HG03135 (cell line): ENCODE results near the gene NT5E.
"Not testable (repeated sequence)": the region's sequence is repeated elsewhere in the genome, so short reads cannot be mapped to it uniquely, and the experiment has no call there.

Source experiments
- ATAC-seq: cut with Tn5 transposase; IDR thresholded peaks from one replicate; pipeline ENCODE4 v1.9.1; 2021; ENCODE audit warnings: mild to moderate bottlenecking, moderate library complexity; ENCODE audit not compliant: unreplicated experiment

NT5E gene

DNA sequence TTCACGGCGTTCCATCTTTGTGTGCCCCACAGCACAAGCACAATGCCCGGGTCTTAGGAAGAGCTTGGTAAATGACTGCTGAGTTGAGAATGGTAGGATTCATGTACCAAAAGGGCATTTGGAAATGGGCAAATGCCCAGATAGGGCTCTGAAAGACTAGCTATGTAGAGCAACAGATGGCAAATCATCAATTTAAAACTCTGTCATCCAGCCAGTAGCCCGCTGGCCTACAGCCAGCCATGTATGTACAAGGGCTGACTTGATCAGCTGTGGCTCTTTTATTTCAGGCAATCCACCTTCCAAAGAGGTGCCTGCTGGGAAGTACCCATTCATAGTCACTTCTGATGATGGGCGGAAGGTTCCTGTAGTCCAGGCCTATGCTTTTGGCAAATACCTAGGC, 35.1 kb downstream of the NT5E start:
- ATAC-seq = no peak

DNA sequence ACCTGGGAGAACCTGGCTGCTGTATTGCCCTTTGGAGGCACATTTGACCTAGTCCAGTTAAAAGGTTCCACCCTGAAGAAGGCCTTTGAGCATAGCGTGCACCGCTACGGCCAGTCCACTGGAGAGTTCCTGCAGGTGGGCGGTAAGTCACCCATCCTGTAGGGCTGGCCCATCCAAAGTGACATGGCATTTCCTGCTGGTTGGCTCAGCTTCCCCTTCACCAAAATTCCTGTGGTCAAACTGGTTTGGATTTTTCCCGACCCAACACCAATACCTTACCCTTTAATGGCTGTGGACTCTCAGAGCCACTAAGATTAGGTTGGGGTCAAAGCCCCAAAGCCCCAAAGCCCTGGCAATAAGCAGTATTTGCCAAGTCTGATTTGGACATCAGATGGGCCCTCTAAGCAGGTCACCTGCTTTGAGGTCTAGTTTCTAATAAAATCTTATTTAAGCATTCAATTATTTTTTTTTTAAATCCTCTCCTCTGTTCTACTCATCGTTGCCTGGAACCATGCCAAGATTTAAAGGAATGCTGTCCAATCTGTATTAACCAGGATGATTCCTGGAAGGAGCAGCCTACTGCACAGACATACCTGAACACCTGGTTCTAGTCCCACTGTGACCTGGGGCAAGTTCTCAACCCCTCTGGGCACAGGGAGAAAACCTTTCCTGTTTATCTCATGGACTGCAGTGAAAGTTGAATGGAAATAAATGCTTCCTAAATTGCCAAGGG, 40.8 kb downstream of the NT5E start:
- no peak for ATAC-seq

DNA sequence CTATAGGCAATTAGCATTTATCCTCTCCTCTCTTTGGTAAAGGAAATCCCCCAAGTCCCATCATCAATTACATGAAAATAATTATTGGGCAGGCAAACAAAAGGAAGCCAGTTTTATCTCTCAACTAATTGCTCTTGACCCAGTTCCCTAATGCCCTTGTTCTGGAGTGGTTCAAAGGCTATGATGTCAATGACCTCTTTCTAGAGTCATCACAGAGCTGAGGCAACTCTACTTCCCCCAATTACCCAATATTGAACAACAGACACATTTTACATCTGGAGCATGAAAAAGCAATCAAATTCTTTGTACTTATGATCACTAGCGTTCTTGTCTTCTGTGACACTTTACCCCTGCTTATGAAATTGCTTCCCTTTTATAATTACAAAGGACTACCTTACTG, 43.5 kb downstream of the NT5E start:
- ATAC-seq = no peak

DNA sequence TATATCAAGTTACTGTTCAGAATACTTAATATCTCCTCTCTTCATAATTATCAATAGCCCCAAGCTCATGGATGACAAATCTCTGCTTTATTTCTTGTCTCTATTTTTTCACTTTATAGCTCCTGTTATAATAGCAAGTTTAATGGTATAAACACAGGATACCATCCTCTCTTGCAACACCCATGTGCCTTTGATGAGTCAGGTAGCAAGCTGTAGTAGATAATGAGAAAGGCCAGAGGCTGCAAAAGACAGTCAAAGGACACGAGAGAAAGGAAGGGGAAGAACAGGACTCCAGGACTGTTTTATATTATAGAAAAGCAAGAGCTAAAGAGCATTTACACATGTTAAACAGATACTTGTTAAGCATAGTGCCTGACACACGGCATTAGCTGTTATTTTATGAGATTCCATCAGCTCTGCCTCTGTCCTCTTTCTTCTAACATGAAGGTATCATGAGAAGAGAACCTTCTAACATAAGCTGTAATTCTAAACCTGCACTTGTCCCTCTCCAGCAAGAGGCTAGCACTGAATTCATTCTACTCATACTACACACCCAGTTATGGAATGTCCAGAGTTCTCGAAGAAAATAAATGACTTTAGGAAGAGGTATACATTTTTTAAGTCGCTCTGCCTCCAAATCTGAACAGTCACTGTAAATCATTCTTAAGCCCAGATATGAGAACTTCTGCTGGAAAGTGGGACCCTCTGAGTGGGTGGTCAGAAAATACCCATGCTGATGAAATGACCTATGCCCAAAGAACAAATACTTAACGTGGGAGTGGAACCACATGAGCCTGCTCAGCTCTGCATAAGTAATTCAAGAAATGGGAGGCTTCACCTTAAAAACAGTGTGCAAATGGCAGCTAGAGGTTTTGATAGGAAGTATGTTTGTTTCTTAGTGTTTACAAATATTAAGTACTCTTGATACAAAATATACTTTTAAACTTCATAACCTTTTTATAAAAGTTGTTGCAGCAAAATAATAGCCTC, 45.0 kb downstream of the NT5E start:
- no peak for ATAC-seq

DNA sequence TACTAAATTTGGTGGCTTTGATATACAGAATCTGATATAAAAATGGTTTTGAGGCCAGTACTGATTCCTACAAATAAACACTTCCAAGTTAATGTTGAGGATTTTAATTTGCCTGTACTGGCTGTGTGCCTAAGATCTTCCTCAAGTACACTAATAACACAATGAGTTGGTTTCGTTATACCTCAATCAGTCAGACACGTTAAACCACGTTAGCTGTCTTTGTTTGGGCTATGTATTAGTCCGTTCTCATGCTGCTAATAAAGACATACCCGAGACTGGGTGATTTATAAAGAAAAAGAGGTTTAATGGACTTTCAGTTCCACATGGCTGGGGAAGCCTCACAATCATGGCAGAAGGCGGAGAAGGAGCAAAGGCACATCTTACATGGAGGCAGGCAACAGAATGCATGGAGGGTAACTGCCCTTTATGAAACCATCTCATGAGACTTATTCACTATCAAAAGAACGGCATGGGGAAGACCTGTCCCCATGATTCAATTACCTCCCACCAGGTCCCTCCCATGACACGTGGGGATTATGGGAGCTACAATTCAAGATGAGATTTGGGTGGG, 46.2 kb downstream of the NT5E start:
- ATAC-seq = no peak

DNA sequence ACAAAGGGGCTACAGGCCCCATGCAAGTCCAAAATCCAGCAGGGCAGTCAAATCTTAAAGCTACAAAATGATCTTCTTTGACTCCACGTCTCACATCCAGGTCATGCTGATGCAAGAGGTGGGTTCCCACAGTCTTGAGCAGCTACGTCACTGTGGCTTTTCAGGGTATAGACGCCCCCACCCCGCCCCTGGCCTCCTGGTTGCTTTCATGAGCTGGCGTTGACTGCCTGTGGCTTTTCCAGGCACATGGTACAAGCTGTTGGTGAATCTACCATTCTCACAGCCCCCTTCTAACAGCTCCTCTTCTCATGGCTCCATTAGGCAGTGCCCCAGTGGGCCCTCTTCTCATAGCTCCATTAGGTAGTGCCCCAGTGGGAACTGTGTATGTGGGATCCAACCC, 47.0 kb downstream of the NT5E start:
- no peak for ATAC-seq

DNA sequence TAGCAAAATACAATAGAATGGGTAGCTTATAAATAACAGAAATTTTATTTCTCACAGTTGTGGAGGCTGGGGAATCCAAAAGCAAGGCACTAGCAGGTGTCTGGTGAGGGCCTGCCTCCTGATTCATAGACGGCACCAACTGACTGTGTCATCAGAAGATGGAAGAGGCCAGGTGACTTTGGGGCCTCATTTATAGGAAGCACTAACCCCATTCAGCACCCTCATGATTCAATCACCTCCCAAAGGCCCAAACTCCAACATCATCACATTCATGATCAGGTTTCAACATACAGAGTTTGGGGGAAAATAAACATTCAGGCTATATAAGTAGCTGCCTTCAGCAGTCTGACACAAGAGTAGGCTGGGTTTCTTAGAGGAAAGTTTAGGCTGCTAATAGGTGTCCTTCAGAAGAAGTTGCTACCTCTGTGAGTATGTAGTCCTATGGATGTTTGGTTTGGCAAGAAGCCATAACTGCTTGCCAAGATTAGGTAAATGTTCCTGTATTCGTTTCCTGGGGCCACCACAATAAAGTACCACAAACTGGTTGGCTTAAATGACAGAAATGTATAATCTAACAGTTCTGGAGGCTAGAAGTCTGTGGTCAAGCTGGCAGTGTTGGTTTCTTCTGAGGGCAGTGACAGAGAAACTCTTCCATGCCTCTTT, 48.8 kb downstream of the NT5E start:
- no peak for ATAC-seq

DNA sequence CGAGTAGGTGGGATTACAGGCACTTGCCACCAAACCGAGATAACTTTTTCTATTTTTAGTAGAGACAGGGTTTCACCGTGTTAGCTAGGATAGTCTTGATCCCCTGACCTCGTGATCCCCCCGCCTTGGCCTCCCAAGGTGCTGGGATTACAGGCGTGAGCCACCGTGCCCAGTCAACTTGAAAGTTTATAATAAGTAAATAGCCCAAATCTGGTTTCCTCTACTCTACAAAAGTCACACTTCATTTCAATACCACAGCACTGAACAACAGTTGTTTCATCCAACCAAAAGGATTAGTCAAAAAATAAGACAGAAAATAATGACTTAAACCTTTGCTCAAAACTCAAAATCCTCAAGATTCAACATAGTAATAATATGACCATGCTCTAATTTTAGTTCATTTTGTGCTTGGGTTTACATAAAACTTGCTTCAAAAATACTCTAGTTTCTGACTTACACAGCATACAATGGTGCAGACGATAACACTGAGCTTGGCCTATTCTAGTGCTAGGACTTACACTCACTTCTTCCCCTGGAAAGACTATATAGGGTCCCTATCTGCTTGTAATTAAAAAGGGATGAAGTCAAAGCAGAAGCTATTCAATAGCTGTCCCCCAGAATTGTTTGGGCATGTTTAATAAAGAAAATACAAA, 56.7 kb downstream of the NT5E start:
- ATAC-seq = no peak

DNA sequence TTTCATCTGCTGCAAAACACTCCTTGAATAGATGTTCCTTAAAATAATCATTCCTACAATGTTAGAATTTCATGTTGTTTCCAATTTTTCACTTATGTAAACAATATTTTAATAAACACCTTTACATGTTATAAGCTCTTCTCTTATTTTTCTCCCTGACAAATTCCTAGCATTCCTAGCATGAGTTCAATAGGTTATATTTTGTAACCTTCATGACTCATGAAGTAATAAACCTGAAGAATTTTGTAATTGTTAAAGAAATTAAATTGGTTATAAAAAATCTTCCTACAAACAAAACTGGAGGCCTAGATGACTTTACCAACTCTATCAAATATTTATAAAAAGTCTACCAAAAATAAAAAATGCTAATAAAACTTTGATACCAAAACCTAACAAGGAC, 66.3 kb downstream of the NT5E start:
- no peak for ATAC-seq

DNA sequence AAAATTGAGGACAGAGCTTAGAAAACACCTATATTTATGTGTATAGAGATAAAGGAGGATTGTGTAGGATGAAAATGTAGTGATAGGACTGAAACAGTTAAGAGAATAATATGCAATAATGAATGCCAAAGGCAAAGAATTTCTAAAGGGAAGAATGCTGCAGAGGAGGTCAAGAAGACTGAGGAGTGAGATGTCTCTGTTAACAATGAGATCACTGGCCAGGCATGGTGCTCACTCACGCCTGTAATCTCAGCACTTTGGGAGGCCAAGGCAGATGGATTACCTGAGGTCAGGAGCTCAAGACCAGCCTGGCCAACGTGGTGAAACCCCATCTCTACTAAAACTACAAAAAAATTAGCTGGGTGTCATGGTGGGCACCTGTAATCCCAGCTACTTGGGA, 74.4 kb downstream of the NT5E start:
- not testable (repeated sequence) for ATAC-seq

DNA sequence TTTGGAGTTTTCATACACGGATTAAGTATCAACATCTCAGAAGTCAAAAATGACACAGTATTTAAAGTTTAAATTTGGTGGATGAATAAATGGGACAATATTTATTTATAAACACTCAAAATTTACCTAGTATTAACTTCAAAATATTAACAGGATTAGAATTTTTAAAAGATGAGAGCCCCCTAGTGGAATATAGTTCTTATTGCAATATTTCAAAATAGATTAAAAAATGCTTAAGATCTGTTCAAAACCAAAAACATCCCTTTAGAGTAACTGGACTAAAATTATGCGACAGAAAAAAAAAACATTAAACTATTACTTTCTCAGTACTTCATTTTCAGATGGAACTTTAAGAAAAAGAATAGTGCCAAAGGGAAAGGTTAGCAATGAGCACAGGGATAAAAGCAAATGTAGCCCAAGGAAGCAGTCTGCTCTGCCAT, 87.2 kb downstream of the NT5E start:
- ATAC-seq = no peak

DNA sequence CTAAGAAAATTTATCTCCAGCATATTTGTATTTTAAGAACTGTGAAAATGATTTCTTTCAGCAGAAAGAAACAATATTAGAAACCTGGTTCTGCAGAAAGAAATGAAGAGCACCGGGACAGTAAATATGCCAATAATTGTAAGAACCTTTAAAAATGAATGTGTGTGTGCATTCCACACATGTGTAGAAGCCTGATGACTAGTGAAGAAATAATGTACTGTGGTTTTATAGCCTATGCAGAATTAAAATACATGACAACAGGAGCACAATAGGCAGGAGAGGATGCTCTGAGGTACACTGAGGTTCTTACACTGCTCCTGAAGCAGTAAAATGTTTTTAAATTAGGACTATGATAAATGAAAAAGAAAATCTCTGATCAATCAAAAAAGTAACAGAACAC, 94.9 kb downstream of the NT5E start:
- ATAC-seq = no peak
